Measurements from ENCODE around the gene MCOLN2. TPM values are rescaled to one million over a fixed set of nuclear protein-coding genes. Genes with fewer than 3 reads are reported as not detected.
"Not testable (repeated sequence)": the region's sequence is repeated elsewhere in the genome, so short reads cannot be mapped to it uniquely, and the experiment has no call there.

The MCOLN2 gene
- total RNA-seq, 1 donor: 1.8 TPM

DNA sequence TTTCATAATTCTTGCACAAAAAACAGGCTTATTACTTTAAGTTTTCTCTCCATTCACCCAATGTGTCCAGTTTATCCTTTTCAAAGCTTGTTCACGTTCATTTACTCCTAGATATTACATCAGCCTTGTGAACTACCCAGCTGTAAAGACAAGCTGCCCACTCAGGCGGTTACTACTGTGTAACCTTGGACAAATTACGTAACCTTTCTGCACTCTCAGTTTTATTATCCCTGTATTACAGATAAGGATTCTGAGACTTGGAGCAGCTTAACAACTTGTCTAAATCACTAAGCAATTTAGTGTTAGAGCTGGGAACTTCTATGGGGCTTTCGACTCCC is 83.4 kb downstream of the MCOLN2 start:
- Histone ChIP-seq H3K79me2 (ENCODE audit: insufficient read depth, low read length) (no peaks in the 10 kb centered on the region), H2AFZ (ENCODE audit: low read length) (no peak overlapping the region), H3K36me3 (ENCODE audit: insufficient read depth, low read length) (no peaks in the 10 kb centered on the region), H3K27ac (ENCODE audit: low read depth, low read length) (no peak overlapping the region), H3K4me3 (ENCODE audit: insufficient read depth, low read length) (no peak overlapping the region), H3K4me2 (ENCODE audit: insufficient read depth, low read length) (no peak overlapping the region), H3K4me1 (ENCODE audit: insufficient read depth, low read length) (no peaks in the 10 kb centered on the region), H3K9me3 (ENCODE audit: low read depth, low read length) (no peaks in the 10 kb centered on the region), H3K27me3 (ENCODE audit: insufficient read depth, low read length) (peaks cover 31% of the 10 kb centered on the region), H4K20me1 (ENCODE audit: insufficient read depth, low read length) (no peaks in the 10 kb centered on the region)
- TF ChIP-seq CTCF (IDR thresholded peaks at IDR 0.05; ENCODE audit: extremely low read depth, low read depth, low read length): no peak
- DNase-seq (ENCODE audit: insufficient read length, low spot score, missing footprints): no peak

GRCh38 chr1:84912726-84913554 is 84.0 kb downstream of the MCOLN2 start:
- Histone ChIP-seq H3K79me2 (ENCODE audit: insufficient read depth, low read length) (no peaks in the 10 kb centered on the region), H3K4me1 (ENCODE audit: insufficient read depth, low read length) (no peaks in the 10 kb centered on the region), H3K9me3 (ENCODE audit: low read depth, low read length) (no peaks in the 10 kb centered on the region), H3K27me3 (ENCODE audit: insufficient read depth, low read length) (peaks cover 31% of the 10 kb centered on the region), H3K4me3 (ENCODE audit: insufficient read depth, low read length) (no peak overlapping the region), H4K20me1 (ENCODE audit: insufficient read depth, low read length) (no peaks in the 10 kb centered on the region), H2AFZ (ENCODE audit: low read length) (no peak overlapping the region), H3K4me2 (ENCODE audit: insufficient read depth, low read length) (no peak overlapping the region), H3K36me3 (ENCODE audit: insufficient read depth, low read length) (no peaks in the 10 kb centered on the region), H3K27ac (ENCODE audit: low read depth, low read length) (no peak overlapping the region)
- DNase-seq (ENCODE audit: insufficient read length, low spot score, missing footprints): no peak
- no peak for TF ChIP-seq CTCF (IDR thresholded peaks at IDR 0.05; ENCODE audit: extremely low read depth, low read depth, low read length)

GRCh38 chr1:84908746-84909464 is 88.0 kb downstream of the MCOLN2 start:
- not testable (repeated sequence) for H4K20me1 ChIP-seq (ENCODE audit: insufficient read depth, low read length); H3K79me2 ChIP-seq (ENCODE audit: insufficient read depth, low read length); H3K27ac ChIP-seq (ENCODE audit: low read depth, low read length); H3K4me1 ChIP-seq (ENCODE audit: insufficient read depth, low read length); H3K9me3 ChIP-seq (ENCODE audit: low read depth, low read length); H3K4me2 ChIP-seq (ENCODE audit: insufficient read depth, low read length); DNase-seq (ENCODE audit: insufficient read length, low spot score, missing footprints); H3K4me3 ChIP-seq (ENCODE audit: insufficient read depth, low read length); H2AFZ ChIP-seq (ENCODE audit: low read length); H3K36me3 ChIP-seq (ENCODE audit: insufficient read depth, low read length)
- H3K27me3 ChIP-seq (ENCODE audit: insufficient read depth, low read length): peaks cover 19% of the 10 kb centered on the region

- H3K36me3 ChIP-seq (ENCODE audit: insufficient read depth, low read length): no peaks in the 10 kb centered on the region
- H3K27me3 ChIP-seq (ENCODE audit: insufficient read depth, low read length): peaks cover 18% of the 10 kb centered on the region
- no peak overlapping the region for H2AFZ ChIP-seq (ENCODE audit: low read length)
- no peak for TF ChIP-seq CTCF (IDR thresholded peaks at IDR 0.05; ENCODE audit: extremely low read depth, low read depth, low read length)
- no peaks in the 10 kb centered on the region for H3K79me2 ChIP-seq (ENCODE audit: insufficient read depth, low read length)
- no peak for DNase-seq (ENCODE audit: insufficient read length, low spot score, missing footprints)
- no peaks in the 10 kb centered on the region for H4K20me1 ChIP-seq (ENCODE audit: insufficient read depth, low read length)
- H3K4me1 ChIP-seq (ENCODE audit: insufficient read depth, low read length): no peaks in the 10 kb centered on the region
- H3K27ac ChIP-seq (ENCODE audit: low read depth, low read length): no peak overlapping the region
- no peak overlapping the region for H3K4me3 ChIP-seq (ENCODE audit: insufficient read depth, low read length)
- H3K4me2 ChIP-seq (ENCODE audit: insufficient read depth, low read length): no peak overlapping the region
- H3K9me3 ChIP-seq (ENCODE audit: low read depth, low read length): no peaks in the 10 kb centered on the region
Observed at GRCh38 chr1:84907095-84907827, 89.7 kb downstream of the MCOLN2 start.

DNA sequence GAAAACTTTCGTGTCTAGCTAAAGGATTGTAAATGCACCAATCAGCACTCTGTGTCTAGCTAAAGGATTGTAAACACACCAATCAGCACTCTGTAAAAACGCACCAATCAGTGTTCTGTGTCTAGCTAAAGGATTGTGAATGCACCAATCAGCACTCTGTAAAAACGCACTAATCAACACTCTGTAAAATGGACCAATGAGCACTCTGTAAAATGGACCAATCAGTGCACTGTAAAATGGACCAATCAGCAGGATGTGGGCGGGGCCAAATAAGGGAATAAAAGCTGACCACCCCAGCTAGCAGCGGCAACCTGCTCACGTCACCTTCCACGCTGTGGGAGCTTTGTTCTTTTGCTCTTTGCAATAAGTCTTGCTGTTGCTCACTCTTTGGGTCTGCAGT is 94.2 kb downstream of the MCOLN2 start:
- DNase-seq (ENCODE audit: insufficient read length, low spot score, missing footprints); H3K79me2 ChIP-seq (ENCODE audit: insufficient read depth, low read length): not testable (repeated sequence)

More for the DNA sequence above, 94.2 kb downstream of the MCOLN2 start:
- not testable (repeated sequence) for H2AFZ ChIP-seq (ENCODE audit: low read length); H3K4me3 ChIP-seq (ENCODE audit: insufficient read depth, low read length); H4K20me1 ChIP-seq (ENCODE audit: insufficient read depth, low read length); H3K4me1 ChIP-seq (ENCODE audit: insufficient read depth, low read length); H3K9me3 ChIP-seq (ENCODE audit: low read depth, low read length); H3K27ac ChIP-seq (ENCODE audit: low read depth, low read length); H3K4me2 ChIP-seq (ENCODE audit: insufficient read depth, low read length); H3K36me3 ChIP-seq (ENCODE audit: insufficient read depth, low read length)
- peaks cover 12% of the 10 kb centered on the region for H3K27me3 ChIP-seq (ENCODE audit: insufficient read depth, low read length)

All from osteoblast (primary cell).